Epithelial cell of esophagus (primary cell): Measurements from ENCODE around the gene CYBA.

Source experiments
- DNase-seq: peaks from one replicate; pipeline ENCODE4 v3.0.0; 2010; ENCODE audit warnings: low read depth
- H3K4me3 ChIP-seq: 2 replicates; pipeline ENCODE4 v1.5.1; 2011; ENCODE audit warnings: mild to moderate bottlenecking, low read length, control low read depth
- TF ChIP-seq, protein P1 (sequence below): IDR thresholded peaks from 2 replicates; pipeline ENCODE4 v1.5.1; 2011; ENCODE audit warnings: low read depth, mild to moderate bottlenecking, low read length, control low read depth, inconsistent platforms; ENCODE audit not compliant: insufficient read depth; ENCODE audit errors: missing control alignments

The CYBA gene

DNA sequence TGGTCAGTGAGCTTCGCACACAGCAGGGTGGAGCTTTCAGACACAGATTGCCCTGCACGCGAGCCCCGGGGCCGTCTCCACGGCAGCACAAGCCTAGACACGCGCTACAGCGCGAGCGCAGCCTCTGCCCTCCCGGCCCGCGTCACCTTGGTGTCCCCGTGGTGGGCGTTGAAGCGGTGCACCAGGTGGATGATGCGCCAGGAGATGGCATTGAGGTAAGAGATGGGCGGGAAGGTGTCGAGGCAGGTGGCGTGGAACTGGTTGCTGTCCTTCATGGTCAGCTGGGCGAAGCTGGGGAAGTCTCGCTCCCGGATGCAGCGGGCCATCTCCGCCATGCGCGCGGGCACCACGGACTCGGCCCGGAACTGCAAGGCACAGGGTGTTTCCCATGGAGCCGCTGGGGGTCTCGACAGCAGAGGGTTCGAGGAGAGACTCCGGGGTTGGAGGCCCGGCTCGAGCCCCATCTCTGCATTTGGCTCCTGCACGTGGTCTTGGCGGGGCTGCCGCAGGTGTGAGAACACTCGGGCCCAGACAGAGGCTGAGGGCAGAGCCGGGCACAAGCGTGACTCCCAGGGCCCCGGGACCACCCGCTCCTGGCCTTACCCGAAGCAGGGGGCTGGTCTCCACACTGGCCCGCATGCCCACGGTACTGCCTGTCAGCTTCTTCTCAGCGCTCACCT is 4.3 kb upstream of the CYBA start:
- no peak overlapping the region for H3K4me3 ChIP-seq
- TF ChIP-seq, protein P1, sequence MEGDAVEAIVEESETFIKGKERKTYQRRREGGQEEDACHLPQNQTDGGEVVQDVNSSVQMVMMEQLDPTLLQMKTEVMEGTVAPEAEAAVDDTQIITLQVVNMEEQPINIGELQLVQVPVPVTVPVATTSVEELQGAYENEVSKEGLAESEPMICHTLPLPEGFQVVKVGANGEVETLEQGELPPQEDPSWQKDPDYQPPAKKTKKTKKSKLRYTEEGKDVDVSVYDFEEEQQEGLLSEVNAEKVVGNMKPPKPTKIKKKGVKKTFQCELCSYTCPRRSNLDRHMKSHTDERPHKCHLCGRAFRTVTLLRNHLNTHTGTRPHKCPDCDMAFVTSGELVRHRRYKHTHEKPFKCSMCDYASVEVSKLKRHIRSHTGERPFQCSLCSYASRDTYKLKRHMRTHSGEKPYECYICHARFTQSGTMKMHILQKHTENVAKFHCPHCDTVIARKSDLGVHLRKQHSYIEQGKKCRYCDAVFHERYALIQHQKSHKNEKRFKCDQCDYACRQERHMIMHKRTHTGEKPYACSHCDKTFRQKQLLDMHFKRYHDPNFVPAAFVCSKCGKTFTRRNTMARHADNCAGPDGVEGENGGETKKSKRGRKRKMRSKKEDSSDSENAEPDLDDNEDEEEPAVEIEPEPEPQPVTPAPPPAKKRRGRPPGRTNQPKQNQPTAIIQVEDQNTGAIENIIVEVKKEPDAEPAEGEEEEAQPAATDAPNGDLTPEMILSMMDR: no peak
- no peak for DNase-seq

DNA sequence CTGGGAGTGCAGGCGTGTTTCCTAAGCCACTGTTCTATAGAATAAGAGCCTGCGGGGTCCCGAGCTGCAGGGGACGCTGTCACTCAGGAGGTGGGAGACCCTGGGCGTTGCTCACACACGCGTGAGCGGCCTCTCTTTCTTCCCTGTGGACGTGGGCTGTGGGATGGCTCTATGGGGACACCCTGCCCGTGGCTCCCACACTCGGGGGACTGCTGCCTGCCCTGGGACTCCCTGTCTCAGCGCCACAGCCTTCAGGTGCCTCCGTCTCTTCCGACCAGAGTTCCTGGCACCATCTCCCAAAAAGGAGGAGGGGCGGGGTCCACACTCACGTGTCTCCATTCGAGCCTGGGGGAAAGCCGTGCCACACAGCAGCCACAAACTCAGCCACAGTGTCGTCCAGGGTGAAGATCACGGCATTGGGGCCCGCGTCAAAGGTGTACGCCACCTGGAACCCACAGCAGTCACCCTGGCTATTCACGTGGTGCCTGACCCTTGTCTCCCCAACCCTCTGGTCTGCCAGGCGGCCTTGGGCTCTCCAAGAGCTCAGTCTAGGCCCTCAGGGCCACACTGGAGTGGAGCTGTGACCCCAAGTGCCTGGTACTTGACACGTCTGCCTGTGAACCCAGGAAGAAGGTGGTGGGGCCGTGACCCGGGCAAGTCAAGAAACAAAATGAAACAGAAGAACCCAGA is 3.7 kb upstream of the CYBA start:
- TF ChIP-seq, protein P1: no peak
- no peak overlapping the region for H3K4me3 ChIP-seq
- DNase-seq: no peak

DNA sequence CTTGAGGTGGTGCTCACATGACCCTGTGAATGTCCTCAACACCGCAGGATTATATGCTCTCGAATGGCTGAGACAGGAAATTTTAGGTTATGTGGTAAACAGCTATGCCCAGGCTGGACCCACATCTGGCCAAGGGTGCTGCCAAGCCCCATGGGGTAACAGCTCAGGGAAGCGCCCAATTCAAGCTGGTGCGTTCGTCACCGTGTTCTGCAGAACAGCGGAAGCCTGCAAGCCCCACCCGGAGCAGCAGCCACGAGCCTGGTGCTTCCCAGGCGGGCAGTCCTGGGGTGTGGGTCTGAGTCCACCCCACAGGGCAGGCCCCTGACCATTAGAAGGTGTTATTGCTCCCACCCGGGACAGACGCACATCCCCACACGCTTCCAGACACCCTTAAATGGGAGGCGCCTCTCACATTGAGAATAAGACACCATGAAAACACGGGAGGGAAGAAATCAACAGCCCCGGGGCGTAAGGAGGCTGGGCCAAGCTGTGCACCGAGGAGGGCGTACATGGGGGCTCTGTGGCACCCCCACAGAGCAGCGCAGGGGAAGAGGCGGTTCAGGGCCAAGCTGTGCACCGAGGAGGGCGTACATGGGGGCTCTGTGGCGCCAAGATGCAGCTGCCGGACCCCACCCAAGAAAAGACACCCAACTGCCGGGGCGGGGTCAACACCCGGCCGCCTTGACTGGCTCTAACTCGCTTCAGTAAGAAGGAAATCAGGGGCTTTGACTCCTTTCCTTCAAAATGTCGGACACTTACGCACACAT is 2.9 kb upstream of the CYBA start:
- DNase-seq: no peak
- TF ChIP-seq, protein P1: no peak
- H3K4me3 ChIP-seq: no peak overlapping the region

DNA sequence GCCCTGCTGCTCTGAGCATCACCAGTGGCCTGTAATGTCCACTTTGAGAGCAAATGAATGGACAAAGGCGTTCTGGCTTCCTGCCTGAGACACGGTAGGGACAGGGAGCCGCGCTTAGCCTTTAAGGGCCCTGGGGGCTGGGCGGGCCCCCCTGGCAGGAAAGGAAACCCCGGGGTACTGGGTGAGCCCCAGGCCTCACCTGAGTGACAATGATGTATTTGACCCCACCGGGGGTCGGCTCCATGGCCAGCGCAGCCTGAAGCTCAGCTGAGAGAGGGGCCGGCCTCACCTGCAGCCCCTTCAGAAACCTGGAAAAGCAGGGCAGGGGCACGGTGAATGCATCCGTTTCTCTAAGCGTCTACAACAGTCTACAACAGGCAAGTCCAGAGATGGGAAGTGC is 2.2 kb upstream of the CYBA start:
- TF ChIP-seq, protein P1: no peak
- DNase-seq: no peak
- H3K4me3 ChIP-seq: no peak overlapping the region

DNA sequence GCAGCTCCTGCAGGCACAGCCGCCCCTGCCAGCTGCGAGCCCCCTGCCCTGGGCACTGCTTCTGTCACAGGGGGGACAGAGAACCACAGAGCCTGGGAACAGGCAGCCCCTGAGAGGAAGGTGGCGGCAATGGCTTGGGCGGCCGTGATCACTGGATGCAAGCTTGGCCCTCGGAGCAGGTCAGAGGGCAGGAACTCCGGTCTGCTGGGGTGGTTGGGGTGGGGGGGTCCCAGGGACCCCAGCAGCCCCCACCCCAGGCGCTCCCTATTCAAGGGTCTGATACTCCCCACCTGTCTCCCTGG is 1.9 kb upstream of the CYBA start:
- TF ChIP-seq, protein P1: no peak
- no peak overlapping the region for H3K4me3 ChIP-seq

DNA sequence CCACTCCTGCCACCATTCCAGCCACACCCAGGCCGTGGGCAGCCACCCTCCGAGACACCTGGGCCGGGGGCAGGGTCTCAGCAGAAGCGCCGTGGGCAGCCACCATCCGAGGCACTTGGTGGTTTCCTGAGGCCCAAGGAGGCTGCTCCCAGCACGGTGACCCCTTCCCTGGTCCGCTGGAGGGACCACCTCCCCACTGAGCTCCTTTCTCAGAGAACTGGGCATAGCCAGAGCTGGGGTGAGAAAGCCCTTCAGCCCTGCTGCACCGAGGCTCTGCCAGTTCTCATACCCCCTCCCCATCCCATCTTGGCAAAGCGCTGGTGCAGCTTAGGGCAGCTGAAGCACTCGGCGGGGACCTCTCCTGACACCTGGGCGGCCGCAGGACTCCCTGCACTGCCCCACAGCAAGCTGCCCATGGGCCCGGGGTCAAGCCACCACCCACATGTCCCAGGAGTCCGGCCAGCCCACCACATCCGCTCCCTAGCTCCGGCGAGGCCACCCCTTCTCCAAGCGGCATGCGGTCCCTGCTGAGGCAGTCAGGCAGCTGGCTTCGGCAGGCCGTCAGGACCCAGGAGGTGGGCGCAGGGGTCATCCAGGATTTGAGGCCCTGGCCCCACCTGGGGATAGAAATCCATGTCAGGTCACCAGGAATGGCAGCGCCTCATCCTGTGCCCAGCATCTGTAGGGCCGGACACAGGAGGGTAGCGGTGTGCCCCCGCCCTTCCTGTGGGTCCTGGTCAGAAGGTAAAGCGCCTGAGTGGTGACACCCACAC is 1.3 kb upstream of the CYBA start:
- TF ChIP-seq, protein P1: no peak
- no peak overlapping the region for H3K4me3 ChIP-seq
- no peak for DNase-seq

More for the DNA sequence above, 1.9 kb upstream of the CYBA start:
- no peak for DNase-seq
